Activated T-helper 9 cell treated with anti-CD3 and anti-CD28 coated beads, Interleukin-2, amount 50 U/mL, for 16 hours (primary cell): ENCODE data around the gene RNF224.

Source experiments
- DNase-seq: peaks from one replicate; pipeline ENCODE4 v3.0.0-alpha.2; 2020; ENCODE audit warnings: low read depth

RNF224 gene

DNA sequence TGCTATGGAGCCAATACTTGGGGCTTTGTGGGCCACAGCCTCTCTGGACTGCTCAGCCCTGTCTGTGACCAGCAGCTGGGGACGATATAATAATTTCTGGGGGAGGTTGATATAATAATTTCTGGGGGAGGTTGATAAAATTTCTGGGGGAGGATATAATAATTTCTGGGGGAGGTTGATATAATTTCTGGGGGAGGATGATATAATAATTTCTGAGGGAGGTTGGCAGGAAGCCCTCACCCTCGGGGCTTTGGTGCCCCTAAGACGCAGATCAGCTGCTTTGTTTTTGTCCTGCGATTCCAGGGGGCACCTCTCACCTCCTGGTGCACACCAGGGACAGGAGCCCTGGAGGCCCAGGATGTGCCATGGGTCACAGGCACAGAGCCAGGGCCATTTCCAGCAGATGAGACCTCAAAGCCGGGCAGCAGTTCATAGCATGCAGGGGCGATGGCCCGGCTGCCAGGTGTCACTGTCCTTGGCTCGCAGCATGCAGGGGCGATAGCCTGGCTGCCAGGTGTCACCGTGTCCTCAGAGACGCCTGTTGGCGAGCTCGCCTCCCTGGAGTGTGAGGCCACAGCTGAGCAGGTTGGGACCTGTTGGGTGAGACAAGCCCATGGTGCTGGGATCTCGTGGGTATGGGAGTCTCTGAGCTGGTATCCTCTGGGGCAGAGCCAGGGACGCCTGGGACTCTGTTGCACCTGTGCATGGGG is 46.5 kb downstream of the RNF224 start:
- no peak for DNase-seq

DNA sequence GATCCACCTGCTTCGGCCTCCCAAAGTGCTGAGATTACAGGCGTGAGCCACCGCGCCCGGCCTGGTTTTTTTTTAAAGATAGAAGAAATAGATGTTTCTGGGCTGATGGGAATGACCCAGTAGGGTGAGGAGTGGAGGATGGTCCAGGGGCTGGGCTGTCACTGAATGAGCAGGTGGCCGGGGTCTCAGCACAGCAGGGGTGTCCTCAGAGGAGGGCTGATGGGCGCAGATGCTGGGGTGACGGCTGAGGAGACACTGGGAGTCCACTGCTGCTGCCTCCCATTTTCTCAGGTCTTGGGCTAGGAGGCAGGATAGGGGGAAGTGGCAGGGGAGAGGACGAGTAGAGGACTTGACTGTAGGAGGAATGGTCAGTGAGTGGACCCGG is 47.9 kb downstream of the RNF224 start:
- DNase-seq, result no peak

- no peak for DNase-seq
Measured at GRCh38 chr9:137275588-137276472, 48.5 kb downstream of the RNF224 start.

- no peak for DNase-seq
Measured at GRCh38 chr9:137276473-137277328, 49.4 kb downstream of the RNF224 start.

DNA sequence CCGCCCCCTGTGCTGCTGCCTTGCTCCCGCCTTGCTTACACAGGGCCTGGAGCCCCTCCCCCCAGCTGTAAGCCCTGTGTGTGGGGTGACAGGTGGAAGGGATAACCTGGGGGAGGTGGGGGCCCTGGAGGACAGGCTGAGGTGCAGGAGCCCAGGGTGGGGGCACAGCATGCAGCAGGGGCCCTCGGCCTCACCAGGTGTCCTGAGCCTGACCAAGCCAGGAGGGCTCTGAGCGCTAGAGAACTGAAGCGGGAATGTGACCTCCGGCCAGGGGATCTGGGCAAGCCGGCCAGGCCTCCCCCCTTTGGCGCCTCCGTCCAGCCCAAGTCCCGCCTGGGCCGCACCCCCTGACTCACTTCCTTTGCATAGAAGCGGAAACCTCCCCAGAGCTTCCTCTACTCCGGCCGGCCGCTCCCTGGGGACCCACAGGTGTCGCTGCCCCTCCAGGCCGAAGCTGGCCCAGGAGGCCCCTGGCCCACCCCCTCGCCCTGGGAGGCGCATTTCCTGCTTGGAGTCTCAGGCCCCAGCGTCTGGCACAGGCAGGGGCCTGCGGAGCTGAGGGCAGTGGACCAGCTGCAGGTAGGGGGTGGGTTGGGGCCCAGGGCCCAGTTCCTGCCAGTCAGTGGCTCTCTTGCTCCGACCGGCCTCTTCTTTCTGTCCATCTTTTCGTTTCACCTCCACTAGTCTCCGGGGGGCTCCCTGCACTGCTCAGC is 50.2 kb downstream of the RNF224 start, which contains the start of gene TOR4A:
TOR4A (plus strand) TSS at position 398 of the 713 bp plus-strand sequence. CDS start 964 bp downstream, outside the sequence.
- DNase-seq, result no peak

- DNase-seq, result no peak
Measured at GRCh38 chr9:137278061-137278701, 50.9 kb downstream of the RNF224 start.
